NK-92 treated with Interleukin-12 subunit alpha and Interleukin-12 subunit beta, amount 100 ng/mL, for 24 hours (cell line): Measurements from ENCODE around the gene ZNF778.
"Not testable (repeated sequence)": the region's sequence is repeated elsewhere in the genome, so short reads cannot be mapped to it uniquely, and the experiment has no call there.

Experiments
- DNase-seq: peaks from one replicate; lab custom pipeline; 2025; lab: John Stamatoyannopoulos, UW

The ZNF778 gene

GRCh38 chr16:89183463-89183862, 34.0 kb upstream of the ZNF778 start:
- DNase-seq: no peak

GRCh38 chr16:89183975-89184676, 33.4 kb upstream of the ZNF778 start:
- no peak for DNase-seq

- DNase-seq: no peak
Observed at GRCh38 chr16:89184677-89184932, 32.9 kb upstream of the ZNF778 start.

- no peak for DNase-seq
Observed at GRCh38 chr16:89184933-89185794, 32.3 kb upstream of the ZNF778 start.

GRCh38 chr16:89185887-89186592, 31.5 kb upstream of the ZNF778 start:
- not testable (repeated sequence) for DNase-seq

- DNase-seq: not testable (repeated sequence)
Observed at GRCh38 chr16:89186593-89187031, 30.9 kb upstream of the ZNF778 start.

- DNase-seq: no peak
Observed at GRCh38 chr16:89187032-89187769, 30.3 kb upstream of the ZNF778 start.

- no peak for DNase-seq
Observed at GRCh38 chr16:89187770-89188392, 29.6 kb upstream of the ZNF778 start.

- DNase-seq: not testable (repeated sequence)
Observed at GRCh38 chr16:89188471-89189357, 28.8 kb upstream of the ZNF778 start.

GRCh38 chr16:89189358-89190025, 28.0 kb upstream of the ZNF778 start:
- DNase-seq: no peak

GRCh38 chr16:89190150-89190958, 27.1 kb upstream of the ZNF778 start:
- DNase-seq: no peak

- DNase-seq: no peak
Observed at GRCh38 chr16:89191033-89191900, 26.2 kb upstream of the ZNF778 start.

GRCh38 chr16:89191901-89192185, 25.7 kb upstream of the ZNF778 start:
- no peak for DNase-seq

GRCh38 chr16:89192186-89192955, 25.1 kb upstream of the ZNF778 start:
- DNase-seq: not testable (repeated sequence)

- no peak for DNase-seq
Observed at GRCh38 chr16:89192956-89193575, 24.4 kb upstream of the ZNF778 start.

- DNase-seq: no peak
Observed at GRCh38 chr16:89193576-89194293, 23.8 kb upstream of the ZNF778 start.
